Right lobe of liver (tissue), 6 donors: ENCODE data around the gene OTOP2. TPM values are rescaled to one million over a fixed set of nuclear protein-coding genes. Genes with fewer than 3 reads are reported as not detected.

Experiments used
- ATAC-seq, 4 donors: fragments of 200-7000 bp; cut with Tn5 transposase; one replicate each; pipeline ENCODE4 v1.9.1; 2020; ENCODE audit warnings: mild to moderate bottlenecking in 4 of 4, moderate library complexity in 4 of 4
- DNase-seq, 3 donors: peaks; one replicate each; pipeline ENCODE4 v3.0.0-alpha.2; 2020
- H3K27ac ChIP-seq, 3 donors: fragments of 200-600 bp; one replicate each; pipeline ENCODE4 v1.8.0; 2022
- H3K27me3 ChIP-seq, 2 donors: fragments of 200-600 bp; one replicate each; pipeline ENCODE4 v1.8.0; 2022
- H3K36me3 ChIP-seq, 4 donors: fragments of 200-600 bp; sonication (generic) in 1 of 4; one replicate each; pipeline versions ENCODE4 v1.5.1 to v1.8.0; 2017 to 2022; ENCODE audit warnings: control low read depth in 1 of 4
- H3K4me1 ChIP-seq, 4 donors: fragments of 200-600 bp; sonication (generic) in 1 of 4; one replicate each; pipeline versions ENCODE4 v1.5.1 to v1.8.0; 2017 to 2022; ENCODE audit warnings: control low read depth in 1 of 4
- H3K4me3 ChIP-seq, 3 donors: fragments of 200-600 bp; one replicate each; pipeline ENCODE4 v1.8.0; 2022
- H3K9me3 ChIP-seq, 4 donors: fragments of 200-600 bp; sonication (generic) in 1 of 4; one replicate each; pipeline versions ENCODE4 v1.5.1 to v1.8.0; 2017 to 2022; ENCODE audit warnings: control low read depth in 1 of 4
- POLR2A ChIP-seq: fragments of 450-650 bp; IDR thresholded peaks from one replicate; pipeline ENCODE4 v1.6.1; 2017; ENCODE audit warnings: antibody characterized with exemption, mild to moderate bottlenecking
- WGBS: methylation state at CpG from one replicate; pipeline ENCODE4 v1.1.6; 2018; ENCODE audit warnings: low coverage, low lambda C conversion rate; ENCODE audit not compliant: insufficient coverage; ENCODE audit errors: missing lambda C conversion rate; 5-methylcytosine and 5-hydroxymethylcytosine counted together
- intact Hi-C, 2 donors: fragments of 100-400 bp; cut with DNase I; formaldehyde crosslinking; loops; one replicate each; pipeline versions ENCODE4 v1.11.2 to v1.14.1; 2022
- total RNA-seq, 6 experiments: library from RNA; depleted of rRNA in 2 of 6; stranded (reverse); fragments of >200 nt in 2 of 6; fragmentation: NEBNext Ultra II Directional in 3 of 6; extraction: Animal tissue kit (Norgen Biotek cat#: 25700) in 3 of 6; gene quantifications; one replicate each; pipeline versions ENCODE4 v1.1.0 to v1.2.4, GENCODE V29; 2016 to 2023
- TF ChIP-seq, protein P1 (sequence below), 4 donors: fragments of 200-600 bp in 3 of 4; fragments of 450-650 bp in 1 of 4; IDR thresholded peaks; one replicate each; pipeline versions ENCODE4 v1.5.1 to v1.8.0; 2016 to 2022; ENCODE audit warnings: antibody characterized with exemption in 4 of 4, mild to moderate bottlenecking in 2 of 4
- donor health status: DM: no; HTN: yes; CAD: no.
- donor health status: DM: no; HTN: no; CAD: no.
- donor health status: DM: no; HTN: no; CAD: no.
- donor health status: DM: no; HTN: yes; CAD: no.
- donor health status: DM: no; HTN: yes; CAD: no.

The OTOP2 gene
- total RNA-seq, 6 experiments from 2014 or later, result not detected

DNA sequence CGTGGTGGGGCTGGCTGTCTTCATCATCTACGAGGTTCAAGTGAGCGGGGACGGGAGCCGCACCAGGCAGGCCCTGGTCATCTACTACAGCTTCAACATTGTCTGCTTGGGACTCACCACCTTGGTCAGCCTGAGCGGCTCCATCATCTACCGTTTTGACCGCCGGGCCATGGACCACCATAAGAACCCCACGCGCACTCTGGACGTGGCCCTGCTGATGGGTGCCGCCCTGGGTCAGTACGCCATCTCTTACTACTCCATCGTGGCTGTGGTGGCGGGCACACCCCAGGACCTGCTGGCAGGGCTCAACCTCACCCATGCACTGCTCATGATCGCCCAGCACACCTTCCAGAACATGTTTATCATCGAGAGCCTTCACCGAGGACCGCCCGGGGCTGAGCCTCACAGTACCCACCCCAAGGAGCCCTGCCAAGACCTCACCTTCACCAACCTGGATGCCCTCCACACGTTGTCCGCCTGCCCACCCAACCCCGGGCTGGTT lies 6.5 kb downstream of the OTOP2 start:
- TF ChIP-seq, protein P1, sequence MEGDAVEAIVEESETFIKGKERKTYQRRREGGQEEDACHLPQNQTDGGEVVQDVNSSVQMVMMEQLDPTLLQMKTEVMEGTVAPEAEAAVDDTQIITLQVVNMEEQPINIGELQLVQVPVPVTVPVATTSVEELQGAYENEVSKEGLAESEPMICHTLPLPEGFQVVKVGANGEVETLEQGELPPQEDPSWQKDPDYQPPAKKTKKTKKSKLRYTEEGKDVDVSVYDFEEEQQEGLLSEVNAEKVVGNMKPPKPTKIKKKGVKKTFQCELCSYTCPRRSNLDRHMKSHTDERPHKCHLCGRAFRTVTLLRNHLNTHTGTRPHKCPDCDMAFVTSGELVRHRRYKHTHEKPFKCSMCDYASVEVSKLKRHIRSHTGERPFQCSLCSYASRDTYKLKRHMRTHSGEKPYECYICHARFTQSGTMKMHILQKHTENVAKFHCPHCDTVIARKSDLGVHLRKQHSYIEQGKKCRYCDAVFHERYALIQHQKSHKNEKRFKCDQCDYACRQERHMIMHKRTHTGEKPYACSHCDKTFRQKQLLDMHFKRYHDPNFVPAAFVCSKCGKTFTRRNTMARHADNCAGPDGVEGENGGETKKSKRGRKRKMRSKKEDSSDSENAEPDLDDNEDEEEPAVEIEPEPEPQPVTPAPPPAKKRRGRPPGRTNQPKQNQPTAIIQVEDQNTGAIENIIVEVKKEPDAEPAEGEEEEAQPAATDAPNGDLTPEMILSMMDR (IDR thresholded peaks at IDR 0.05), result no peak
- no peak for TF ChIP-seq POLR2A
- H3K27ac ChIP-seq, result no peak overlapping the region
- DNase-seq, result no peak
- intact Hi-C loops, result no loop called here
- no peak overlapping the region for H3K4me3 ChIP-seq
- peaks cover 0 to 3% (median 0%) of the 10 kb centered on the region in 4 donors for H3K4me1 ChIP-seq
- no peaks in the 10 kb centered on the region for H3K27me3 ChIP-seq
- 85% methylated on average over 11 of the region's 24 CpGs for WGBS
- no peak for ATAC-seq
- H3K36me3 ChIP-seq, result no peaks in the 10 kb centered on the region
- H3K9me3 ChIP-seq, result no peaks in the 10 kb centered on the region

DNA sequence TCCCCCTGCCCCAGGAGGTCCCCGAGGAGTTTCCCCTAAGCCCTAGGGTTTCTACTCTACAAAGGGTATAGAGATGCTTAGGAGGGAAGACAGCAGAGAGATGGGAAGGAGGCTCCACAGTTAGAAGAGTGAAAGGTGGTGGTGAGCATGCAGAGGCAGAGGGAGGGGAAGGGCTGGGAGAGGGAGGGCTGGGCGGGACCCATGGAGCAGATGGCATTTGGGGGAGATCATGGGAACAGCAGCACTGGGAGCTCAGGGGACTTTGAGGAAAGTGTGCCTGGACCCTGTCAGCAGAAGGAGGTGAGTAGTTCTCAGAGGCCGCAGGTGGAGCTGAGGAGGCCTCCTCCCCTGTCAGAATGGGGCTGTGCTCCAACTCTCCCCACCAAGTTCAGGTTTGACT lies 11.0 kb downstream of the OTOP2 start:
- Histone ChIP-seq H3K36me3 (no peaks in the 10 kb centered on the region), H3K27ac (no peak overlapping the region), H3K4me3 (no peak overlapping the region), H3K27me3 (no peaks in the 10 kb centered on the region), H3K4me1 (peaks cover 0 to 7% (median 0%) of the 10 kb centered on the region in 4 donors), H3K9me3 (no peaks in the 10 kb centered on the region)
- TF ChIP-seq, protein P1 (IDR thresholded peaks at IDR 0.05), result no peak
- no peak for TF ChIP-seq POLR2A
- DNase-seq (no peak), ATAC-seq (no peak)
- intact Hi-C loops, result no loop called here
- 66% methylated on average over 2 of the region's 3 CpGs for WGBS

DNA sequence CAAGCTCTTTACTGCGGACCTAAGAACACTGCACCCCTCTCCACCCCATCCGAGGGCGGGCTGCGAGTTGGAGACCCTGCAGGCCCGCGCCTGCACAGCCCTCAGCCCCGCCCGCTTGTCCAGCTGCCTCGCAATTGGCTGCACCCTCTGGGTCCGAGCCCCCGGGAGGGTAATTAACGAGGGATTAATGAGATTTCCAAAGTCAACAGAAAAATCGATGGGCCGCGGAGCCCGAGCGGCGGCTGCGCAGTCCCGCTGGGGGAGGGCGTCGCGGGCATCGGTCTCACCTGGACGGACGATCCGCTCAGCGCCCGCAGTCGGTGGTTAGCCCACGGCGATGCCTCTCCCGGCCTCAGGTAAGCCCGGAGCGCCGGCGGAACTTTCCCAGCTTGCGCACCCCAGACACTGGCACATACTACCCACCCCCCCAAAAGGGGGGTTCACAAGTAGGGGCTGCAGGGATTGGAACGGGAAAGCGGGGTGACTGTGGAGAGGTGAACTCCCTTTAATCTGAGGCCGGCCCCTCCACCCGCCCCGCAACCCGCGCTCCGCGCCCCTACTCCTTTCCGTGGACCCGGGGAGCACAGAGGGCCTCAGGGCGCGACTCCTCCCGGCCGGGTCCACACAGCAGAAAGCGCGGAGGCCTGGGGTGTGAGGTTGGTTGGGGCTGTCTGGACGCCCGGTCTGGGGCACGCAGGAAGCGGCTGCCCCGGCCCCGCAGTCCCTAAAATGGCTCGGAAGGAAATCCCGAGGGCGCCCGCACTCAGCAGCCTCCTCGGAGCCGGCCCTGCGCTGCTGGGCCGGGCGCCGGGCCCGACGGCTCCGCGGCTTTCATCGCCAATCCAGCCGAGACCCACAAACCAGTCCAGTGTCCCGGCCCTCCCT lies 11.8 kb downstream of the OTOP2 start, which contains the start of gene OTOP3:
Gene OTOP3 (plus strand): TSS at position 314 of the 885 bp plus-strand sequence. CDS start 24 bp downstream, at position 338.
- intact Hi-C loops, result no loop called here
- no peak within 1 kb of the TSS for H3K4me3 ChIP-seq

DNA sequence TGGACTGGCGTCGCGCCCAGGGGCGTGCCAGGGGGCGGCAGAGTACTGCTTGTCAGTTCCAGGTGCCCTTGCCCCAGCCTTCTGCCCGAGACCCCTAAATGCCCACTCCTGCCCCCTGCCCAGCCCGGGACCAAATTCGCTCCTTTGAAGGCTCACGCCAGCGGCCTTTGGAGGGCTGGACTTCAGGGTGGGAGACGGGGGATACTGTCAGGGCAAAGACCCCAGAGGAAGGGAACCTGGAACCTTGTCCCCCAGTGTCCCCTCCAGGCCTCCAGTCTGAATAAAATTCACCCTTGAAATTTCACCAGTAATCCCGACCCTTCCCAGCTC lies 12.4 kb downstream of the OTOP2 start:
- Histone ChIP-seq H3K9me3 (no peaks in the 10 kb centered on the region), H3K27me3 (no peaks in the 10 kb centered on the region), H3K36me3 (no peaks in the 10 kb centered on the region), H3K27ac (no peak overlapping the region), H3K4me1 (peaks cover 0 to 7% (median 0%) of the 10 kb centered on the region in 4 donors), H3K4me3 (no peak overlapping the region)
- DNase-seq, result peak in 1 of 3 donors; percentile 46
- TF ChIP-seq POLR2A, result no peak
- TF ChIP-seq, protein P1 (IDR thresholded peaks at IDR 0.05), result no peak
- intact Hi-C loops, result no loop called here
- no peak for ATAC-seq
- no CpG with 5 or more reads among the region's 12 CpGs for WGBS

More for the DNA sequence above, 11.8 kb downstream of the OTOP2 start, which contains the start of gene OTOP3:
- Histone ChIP-seq H3K36me3 (no peaks in the 10 kb centered on the region), H3K27me3 (no peaks in the 10 kb centered on the region), H3K27ac (no peak within 1 kb of the TSS), H3K9me3 (no peaks in the 10 kb centered on the region), H3K4me1 (peaks cover 0 to 7% (median 0%) of the 10 kb centered on the region in 4 donors)
- DNase-seq, result peak in 1 of 3 donors; percentile 46
- no peak for TF ChIP-seq POLR2A
- TF ChIP-seq, protein P1 (IDR thresholded peaks at IDR 0.05), result no peak
- WGBS, result 11% methylated on average over 38 of the region's 78 CpGs
- peak in 2 of 4 donors; percentile 9 to 25 for ATAC-seq
